Gastrocnemius medialis (tissue), 4 donors: ENCODE results near the gene RBBP6.

Experiments
- CTCF ChIP-seq, 5 experiments: fragments of 450-650 bp in 3 of 5; fragments of 200-600 bp in 2 of 5; sonication (generic) in 2 of 5; IDR thresholded peaks in 4 of 5; conservative IDR thresholded peaks in 1 of 5; 1 replicate in 4 of 5; 2 replicates in 1 of 5; pipeline ENCODE4 v1.5.1; 2016 to 2019; ENCODE audit warnings: antibody characterized with exemption in 5 of 5, mild to moderate bottlenecking in 3 of 5, moderate library complexity in 3 of 5
- POLR2A ChIP-seq, 2 donors: fragments of 450-650 bp; IDR thresholded peaks; one replicate each; pipeline ENCODE4 v1.6.1; 2017; ENCODE audit warnings: antibody characterized with exemption in 2 of 2, mild to moderate bottlenecking in 2 of 2, moderate library complexity in 2 of 2

DNA sequence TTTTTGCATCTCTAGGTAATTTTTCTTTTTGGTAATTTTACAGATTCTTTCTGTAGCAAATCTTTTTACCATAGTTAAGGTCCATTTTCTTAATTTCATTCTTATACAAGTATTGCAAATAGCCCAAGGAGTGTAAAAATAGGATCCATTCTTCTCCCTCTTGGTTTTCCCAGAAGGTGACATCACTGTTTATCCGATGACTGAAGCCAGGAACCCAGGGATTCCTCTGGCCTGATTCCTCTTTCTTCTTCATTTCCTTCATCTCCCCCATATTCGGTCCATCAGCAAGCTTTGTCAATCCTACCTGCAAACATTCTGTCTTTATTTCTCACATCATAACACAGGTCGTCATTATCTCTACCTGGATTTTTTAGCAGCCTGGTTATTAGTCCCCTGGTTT lies 5.3 kb downstream of the RBBP6 start:
- no peak for TF ChIP-seq POLR2A (IDR thresholded peaks at IDR 0.05)
- no peak for TF ChIP-seq CTCF (IDR thresholded peaks at IDR 0.05 in 4 of 5, conservative IDR thresholded peaks at IDR 0.05 in 1 of 5)
